Loucy (cell line): ENCODE data around the gene TRMT61A.
"Not testable (repeated sequence)": the region's sequence is repeated elsewhere in the genome, so short reads cannot be mapped to it uniquely, and the experiment has no call there.

Source experiments
- H2AFZ ChIP-seq: fragments of 200-600 bp; sonication (generic); 2 replicates; pipeline ENCODE4 v1.6.0; 2016; ENCODE audit warnings: antibody characterized with exemption, mild to moderate bottlenecking, low read length, moderate library complexity
- H3F3A ChIP-seq: fragments of 200-600 bp; 2 replicates; pipeline ENCODE4 v1.6.0; 2016; ENCODE audit warnings: antibody characterized with exemption, low read depth, mild to moderate bottlenecking
- H3K27me3 ChIP-seq: fragments of 200-600 bp; sonication (generic); 2 replicates; pipeline ENCODE4 v1.6.1; 2014; ENCODE audit warnings: low read length, mild to moderate bottlenecking; ENCODE audit not compliant: insufficient read depth, poor library complexity, severe bottlenecking
- H3K36me3 ChIP-seq: fragments of 200-600 bp; sonication (generic); 2 replicates; pipeline ENCODE4 v1.6.1; 2016; ENCODE audit warnings: low read length; ENCODE audit not compliant: insufficient read depth
- H3K4me1 ChIP-seq: fragments of 200-600 bp; sonication (generic); 2 replicates; pipeline ENCODE4 v1.5.1; 2014; ENCODE audit warnings: low read length, mild to moderate bottlenecking; ENCODE audit not compliant: insufficient read depth, poor library complexity, severe bottlenecking
- H3K4me2 ChIP-seq: fragments of 200-600 bp; sonication (generic); 2 replicates; pipeline ENCODE4 v1.6.0; 2014; ENCODE audit warnings: antibody characterized with exemption, low read length, low read depth, mild to moderate bottlenecking; ENCODE audit not compliant: poor library complexity, severe bottlenecking
- H3K4me3 ChIP-seq: fragments of 200-600 bp; sonication (generic); 2 replicates; pipeline ENCODE4 v1.5.1; 2014; ENCODE audit warnings: low read length, mild to moderate bottlenecking, mixed read lengths; ENCODE audit not compliant: poor library complexity, severe bottlenecking
- H3K79me2 ChIP-seq: fragments of 200-600 bp; sonication (generic); 2 replicates; pipeline ENCODE4 v1.6.1; 2014; ENCODE audit warnings: low read length; ENCODE audit not compliant: insufficient read depth
- H3K9ac ChIP-seq: fragments of 200-600 bp; sonication (generic); 2 replicates; pipeline ENCODE4 v1.6.0; 2014; ENCODE audit warnings: mild to moderate bottlenecking, low read depth, low read length, moderate library complexity; ENCODE audit not compliant: poor library complexity, severe bottlenecking
- H3K9me2 ChIP-seq: fragments of 200-600 bp; sonication (generic); replicated peaks from 2 replicates; pipeline ENCODE4 v1.6.1; 2016; ENCODE audit warnings: low read depth, low read length, mixed read lengths
- H3K9me3 ChIP-seq: fragments of 200-600 bp; sonication (generic); 2 replicates; pipeline ENCODE4 v1.6.1; 2014; ENCODE audit warnings: mild to moderate bottlenecking, antibody characterized with exemption, low read length, low read depth; ENCODE audit not compliant: insufficient read depth
- H4K20me1 ChIP-seq: fragments of 200-600 bp; sonication (generic); 2 replicates; pipeline ENCODE4 v1.6.0; 2014; ENCODE audit warnings: antibody characterized with exemption, low read length, mild to moderate bottlenecking; ENCODE audit not compliant: insufficient read depth, poor library complexity, severe bottlenecking
- EZH2phosphoT487 ChIP-seq: fragments of 200-600 bp; IDR thresholded peaks from 2 replicates; pipeline ENCODE4 v1.6.1; 2018; ENCODE audit warnings: antibody characterized with exemption, mild to moderate bottlenecking, moderate library complexity, borderline replicate concordance
- TF ChIP-seq, protein P1 (sequence below): fragments of 200-600 bp; sonication (generic); conservative IDR thresholded peaks from 2 replicates; pipeline ENCODE4 v1.5.1; 2014; ENCODE audit warnings: mild to moderate bottlenecking, antibody characterized with exemption, low read length

Gene TRMT61A

DNA sequence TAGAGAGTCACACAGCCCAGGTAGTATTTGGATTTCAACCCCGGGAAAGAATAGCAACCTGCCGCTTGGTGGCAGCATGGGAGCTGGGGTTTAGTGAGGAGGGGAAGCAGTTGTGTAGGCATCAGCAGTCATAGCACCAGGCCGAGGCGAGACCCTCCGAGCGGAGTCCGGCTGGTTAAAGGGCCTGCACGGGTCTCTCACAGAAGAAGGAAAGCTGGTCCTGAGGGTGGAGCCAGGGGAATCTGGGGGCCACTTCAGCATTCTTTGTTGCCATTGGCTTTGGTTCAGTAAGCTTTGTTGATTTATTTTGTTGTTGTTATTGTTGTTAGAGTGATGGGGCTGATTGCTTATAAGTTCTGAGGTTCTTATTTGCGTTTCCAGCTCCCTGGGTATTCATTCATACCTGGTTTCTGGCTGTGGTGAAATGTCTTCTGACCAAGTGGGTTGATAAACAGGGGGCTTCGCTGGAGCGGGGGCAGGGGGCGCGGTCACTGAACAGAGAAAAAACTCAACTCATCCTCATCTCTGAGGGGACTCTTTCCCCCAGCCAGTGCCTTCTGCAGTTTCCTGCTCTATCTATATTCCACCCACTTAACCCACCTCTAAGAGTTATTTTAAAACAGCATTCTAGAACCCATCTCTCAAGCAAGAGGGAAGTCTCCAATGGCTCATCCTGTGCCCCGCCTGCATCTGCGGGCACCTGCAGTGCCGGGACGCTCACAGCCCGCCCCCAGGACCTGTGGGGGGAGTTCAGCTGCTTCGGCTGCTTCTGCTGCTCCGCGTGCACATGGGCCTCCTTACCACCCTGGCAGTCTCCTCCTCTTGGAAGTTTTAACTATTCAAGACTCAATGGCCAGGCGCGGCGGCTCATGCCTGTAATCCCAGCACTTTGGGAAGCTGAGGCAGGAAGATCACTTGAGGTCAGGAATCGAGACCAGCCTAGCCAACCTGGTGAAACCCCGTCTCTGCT lies 18.0 kb upstream of the TRMT61A start:
- Histone ChIP-seq H4K20me1 (no peaks in the 10 kb centered on the region), H3K36me3 (no peaks in the 10 kb centered on the region)
- TF ChIP-seq, protein P1, sequence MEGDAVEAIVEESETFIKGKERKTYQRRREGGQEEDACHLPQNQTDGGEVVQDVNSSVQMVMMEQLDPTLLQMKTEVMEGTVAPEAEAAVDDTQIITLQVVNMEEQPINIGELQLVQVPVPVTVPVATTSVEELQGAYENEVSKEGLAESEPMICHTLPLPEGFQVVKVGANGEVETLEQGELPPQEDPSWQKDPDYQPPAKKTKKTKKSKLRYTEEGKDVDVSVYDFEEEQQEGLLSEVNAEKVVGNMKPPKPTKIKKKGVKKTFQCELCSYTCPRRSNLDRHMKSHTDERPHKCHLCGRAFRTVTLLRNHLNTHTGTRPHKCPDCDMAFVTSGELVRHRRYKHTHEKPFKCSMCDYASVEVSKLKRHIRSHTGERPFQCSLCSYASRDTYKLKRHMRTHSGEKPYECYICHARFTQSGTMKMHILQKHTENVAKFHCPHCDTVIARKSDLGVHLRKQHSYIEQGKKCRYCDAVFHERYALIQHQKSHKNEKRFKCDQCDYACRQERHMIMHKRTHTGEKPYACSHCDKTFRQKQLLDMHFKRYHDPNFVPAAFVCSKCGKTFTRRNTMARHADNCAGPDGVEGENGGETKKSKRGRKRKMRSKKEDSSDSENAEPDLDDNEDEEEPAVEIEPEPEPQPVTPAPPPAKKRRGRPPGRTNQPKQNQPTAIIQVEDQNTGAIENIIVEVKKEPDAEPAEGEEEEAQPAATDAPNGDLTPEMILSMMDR, result no peak
- TF ChIP-seq EZH2phosphoT487, result no peak

DNA sequence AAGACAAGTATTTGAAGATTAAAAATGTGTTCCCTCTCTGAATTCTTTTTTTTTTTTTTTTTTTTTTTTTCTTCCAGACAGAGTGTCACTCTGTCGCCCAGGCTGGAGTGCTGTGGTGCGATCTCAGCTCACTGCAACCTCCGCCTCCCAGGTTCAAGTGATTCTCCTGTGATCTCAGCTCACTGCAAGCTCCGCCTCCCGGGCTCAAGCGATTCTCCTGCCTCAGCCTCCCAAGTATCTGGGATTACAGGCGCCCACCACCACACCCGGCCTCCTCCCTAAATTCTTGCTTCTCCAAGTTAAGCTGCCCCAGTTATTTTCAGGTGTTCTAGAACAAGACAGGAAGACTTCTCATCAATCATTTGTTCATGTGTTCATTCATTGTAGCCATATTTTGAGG lies 16.8 kb upstream of the TRMT61A start:
- not testable (repeated sequence) for H3K4me2 ChIP-seq, H3K9me2 ChIP-seq, H3F3A ChIP-seq, H3K79me2 ChIP-seq, H3K9ac ChIP-seq, H3K27me3 ChIP-seq, H2AFZ ChIP-seq, H3K36me3 ChIP-seq, H3K4me1 ChIP-seq, H3K4me3 ChIP-seq, H3K9me3 ChIP-seq, H4K20me1 ChIP-seq

More for the DNA sequence above, 18.0 kb upstream of the TRMT61A start:
- H3K4me3 ChIP-seq, result no peak overlapping the region
- no peaks in the 10 kb centered on the region for H3K4me1 ChIP-seq
- H3K9me2 ChIP-seq, result no peaks in the 10 kb centered on the region
- H3K79me2 ChIP-seq, result no peaks in the 10 kb centered on the region
- H2AFZ ChIP-seq, result no peak overlapping the region
- H3K9ac ChIP-seq, result no peak overlapping the region
- H3F3A ChIP-seq, result no peaks in the 10 kb centered on the region
- no peak overlapping the region for H3K4me2 ChIP-seq
- H3K27me3 ChIP-seq, result no peaks in the 10 kb centered on the region
- no peaks in the 10 kb centered on the region for H3K9me3 ChIP-seq

DNA sequence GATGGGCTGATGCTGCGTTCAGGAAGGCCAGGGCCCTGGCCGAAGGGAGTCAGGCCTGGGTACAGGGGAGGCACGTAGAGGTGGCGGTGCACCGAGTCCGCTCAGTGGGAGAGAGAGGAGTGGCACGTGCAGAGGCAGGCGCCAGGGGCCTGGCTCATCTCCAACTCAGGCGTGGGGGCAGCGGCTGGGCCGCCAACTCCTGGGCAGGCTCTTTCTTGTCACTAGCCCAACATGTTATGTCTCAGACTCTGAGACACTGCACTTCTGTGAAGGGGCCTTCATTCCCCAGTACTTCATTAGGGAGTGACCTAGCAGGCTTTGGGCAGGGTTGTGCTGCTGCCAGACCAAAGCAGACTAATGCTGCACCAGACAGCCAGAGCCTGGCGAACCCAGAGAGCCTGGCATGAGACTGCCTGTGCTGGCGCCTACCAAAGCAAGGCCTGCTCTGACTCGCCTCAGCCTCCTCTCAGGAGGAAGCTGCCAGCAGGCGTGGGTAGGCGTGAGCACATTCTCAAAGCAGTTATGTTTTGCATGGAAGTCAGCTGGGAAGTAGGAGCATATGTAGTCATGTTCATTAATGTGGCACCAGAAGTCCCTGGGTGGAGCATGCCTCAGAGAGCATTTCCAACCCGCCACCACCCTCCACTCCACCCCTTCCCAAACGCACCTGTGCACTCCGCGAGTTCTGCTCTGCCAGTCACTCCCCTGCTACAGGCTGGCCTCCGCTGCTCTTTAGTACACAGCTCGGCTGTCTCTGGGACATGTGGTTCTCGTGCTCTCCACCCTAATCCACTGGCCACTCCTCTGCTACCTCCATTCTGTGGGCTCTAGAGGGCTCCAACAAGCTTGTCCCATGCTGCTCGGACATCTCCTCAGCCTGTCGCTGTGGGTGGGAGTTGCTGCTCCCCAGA lies 16.0 kb upstream of the TRMT61A start:
- H3K9me3 ChIP-seq, result no peaks in the 10 kb centered on the region
- no peaks in the 10 kb centered on the region for H3K9me2 ChIP-seq
- H3K4me1 ChIP-seq, result no peaks in the 10 kb centered on the region
- H3K36me3 ChIP-seq, result no peaks in the 10 kb centered on the region
- H3K4me2 ChIP-seq, result no peak overlapping the region
- no peak overlapping the region for H3K4me3 ChIP-seq
- no peak overlapping the region for H3K9ac ChIP-seq
- TF ChIP-seq, protein P1, result no peak
- H3F3A ChIP-seq, result no peaks in the 10 kb centered on the region
- H3K79me2 ChIP-seq, result no peaks in the 10 kb centered on the region
- H3K27me3 ChIP-seq, result no peaks in the 10 kb centered on the region
- no peak overlapping the region for H2AFZ ChIP-seq
- no peaks in the 10 kb centered on the region for H4K20me1 ChIP-seq
